IPS-15b (cell line): Measurements from ENCODE around the gene ABCF2.

Source experiments
- H3K27me3 ChIP-seq: one replicate; pipeline ENCODE4 v1.6.1; 2013; ENCODE audit warnings: low read length; ENCODE audit not compliant: control insufficient read depth, insufficient read depth
- H3K36me3 ChIP-seq: one replicate; pipeline ENCODE4 v1.6.1; 2013; ENCODE audit warnings: low read length; ENCODE audit not compliant: control insufficient read depth, insufficient read depth
- H3K4me1 ChIP-seq: one replicate; pipeline ENCODE4 v1.6.1; 2013; ENCODE audit warnings: mild to moderate bottlenecking, low read length; ENCODE audit not compliant: control insufficient read depth, insufficient read depth
- H3K4me3 ChIP-seq: one replicate; pipeline ENCODE4 v1.5.1; 2013; ENCODE audit warnings: low read depth, low read length
- H3K9ac ChIP-seq: one replicate; pipeline ENCODE4 v1.6.1; 2013; ENCODE audit warnings: low read depth, mild to moderate bottlenecking, low read length
- H3K9me3 ChIP-seq: one replicate; pipeline ENCODE4 v1.6.1; 2013; ENCODE audit warnings: mild to moderate bottlenecking, low read length; ENCODE audit not compliant: control insufficient read depth, insufficient read depth

ABCF2 gene

GRCh38 chr7:151226560-151226874 lies 488 bp downstream of the ABCF2 start:
- Histone ChIP-seq H3K4me1 (peaks cover 6% of the 10 kb centered on the region), H3K36me3 (peaks cover 23% of the 10 kb centered on the region), H3K27me3 (no peaks in the 10 kb centered on the region), H3K9ac (peak overlapping the region; percentile 76), H3K4me3 (peak overlapping the region; percentile 84), H3K9me3 (no peaks in the 10 kb centered on the region)

DNA sequence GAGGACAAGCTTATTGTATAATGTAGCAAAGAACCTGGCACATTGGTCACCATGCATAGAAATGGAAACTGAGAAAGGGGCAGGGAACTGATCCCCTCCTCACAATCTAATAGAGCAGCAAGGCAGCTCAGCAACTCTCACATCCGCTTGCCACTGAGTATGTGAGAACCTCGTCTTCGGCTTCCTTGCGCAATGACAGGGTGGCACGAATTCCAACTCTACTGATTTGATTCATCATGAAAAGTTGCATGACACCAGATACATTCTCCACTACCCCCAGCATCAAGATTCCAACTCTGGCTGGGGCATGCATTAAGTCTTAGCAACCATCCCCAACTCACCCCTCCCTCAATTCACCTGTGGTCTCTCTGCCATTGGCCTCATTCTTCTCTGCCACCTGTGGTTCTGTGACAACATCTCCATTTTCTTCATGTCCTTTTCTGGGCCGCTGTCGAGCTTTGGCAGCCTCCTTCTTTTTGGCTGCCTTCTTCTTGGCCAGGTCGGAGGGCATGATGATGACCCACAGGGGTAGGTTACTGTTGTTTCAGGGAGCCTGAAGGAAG lies 976 bp downstream of the ABCF2 start:
- Histone ChIP-seq H3K36me3 (peaks cover 24% of the 10 kb centered on the region), H3K9ac (peak overlapping the region; percentile 76), H3K4me3 (peak overlapping the region; percentile 84), H3K9me3 (no peaks in the 10 kb centered on the region), H3K4me1 (peaks cover 6% of the 10 kb centered on the region), H3K27me3 (no peaks in the 10 kb centered on the region)

- no peaks in the 10 kb centered on the region for H3K27me3 ChIP-seq
- no peak overlapping the region for H3K4me3 ChIP-seq
- H3K36me3 ChIP-seq, result peaks cover 31% of the 10 kb centered on the region
- peaks cover 6% of the 10 kb centered on the region for H3K4me1 ChIP-seq
- H3K9me3 ChIP-seq, result no peaks in the 10 kb centered on the region
- no peak overlapping the region for H3K9ac ChIP-seq
Observed at GRCh38 chr7:151223728-151224127, 3.3 kb downstream of the ABCF2 start.

DNA sequence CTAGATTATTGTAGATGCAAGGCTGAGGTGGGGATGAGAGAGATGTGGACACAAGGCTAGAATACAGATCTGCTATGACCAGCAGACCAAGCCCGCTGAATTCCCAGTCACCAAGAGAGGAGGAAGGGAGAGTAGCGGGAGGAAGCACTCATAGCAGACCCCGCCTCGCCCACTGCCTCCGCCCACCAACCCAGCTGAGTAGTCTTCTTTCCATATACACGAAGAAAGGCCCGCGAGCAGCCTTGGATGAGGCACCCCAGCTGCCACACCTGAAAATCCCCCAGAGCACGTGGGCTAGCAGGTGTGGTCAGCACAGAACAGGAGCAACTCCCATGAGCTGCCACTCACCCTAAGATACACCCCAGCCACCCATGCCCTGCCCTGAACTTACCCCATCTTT lies 8.8 kb downstream of the ABCF2 start:
- Histone ChIP-seq H3K4me3 (no peak overlapping the region), H3K9me3 (no peaks in the 10 kb centered on the region), H3K9ac (no peak overlapping the region), H3K36me3 (peaks cover 55% of the 10 kb centered on the region), H3K4me1 (no peaks in the 10 kb centered on the region), H3K27me3 (no peaks in the 10 kb centered on the region)

DNA sequence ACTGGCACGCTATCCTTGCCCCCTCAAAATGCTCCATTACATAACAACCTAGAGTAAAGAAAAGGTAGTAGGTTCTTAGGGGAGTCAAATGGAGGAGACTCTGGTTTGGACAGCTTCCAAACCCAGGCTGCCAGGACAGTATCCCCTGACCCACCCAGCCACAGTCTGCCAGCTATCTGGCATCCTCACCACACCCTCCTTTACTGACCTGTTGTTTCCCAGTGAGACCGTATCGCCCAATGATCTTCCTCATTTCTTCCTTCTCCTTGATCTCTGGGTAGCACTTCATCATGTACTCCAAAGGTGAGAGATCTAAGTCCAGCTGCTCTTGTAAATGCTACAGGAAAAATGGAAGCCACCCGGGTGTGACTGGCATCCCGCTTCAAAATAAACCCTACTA lies 11.6 kb downstream of the ABCF2 start:
- Histone ChIP-seq H3K4me1 (peaks cover 7% of the 10 kb centered on the region), H3K9ac (no peak overlapping the region), H3K4me3 (no peak overlapping the region), H3K27me3 (no peaks in the 10 kb centered on the region), H3K9me3 (no peaks in the 10 kb centered on the region), H3K36me3 (peaks cover 52% of the 10 kb centered on the region)

- H3K9me3 ChIP-seq, result no peaks in the 10 kb centered on the region
- H3K36me3 ChIP-seq, result peaks cover 46% of the 10 kb centered on the region
- H3K4me3 ChIP-seq, result no peak overlapping the region
- no peak overlapping the region for H3K9ac ChIP-seq
- no peaks in the 10 kb centered on the region for H3K27me3 ChIP-seq
- H3K4me1 ChIP-seq, result peaks cover 7% of the 10 kb centered on the region
Observed at GRCh38 chr7:151213826-151214225, 13.2 kb downstream of the ABCF2 start.

- Histone ChIP-seq H3K4me1 (peaks cover 7% of the 10 kb centered on the region), H3K36me3 (peaks cover 35% of the 10 kb centered on the region), H3K9ac (no peak overlapping the region), H3K27me3 (no peaks in the 10 kb centered on the region), H3K4me3 (no peak overlapping the region), H3K9me3 (no peaks in the 10 kb centered on the region)
Observed at GRCh38 chr7:151212626-151213025, 14.4 kb downstream of the ABCF2 start.

GRCh38 chr7:151211155-151211772 lies 15.7 kb downstream of the ABCF2 start:
- Histone ChIP-seq H3K4me3 (no peak overlapping the region), H3K9me3 (no peaks in the 10 kb centered on the region), H3K36me3 (peaks cover 31% of the 10 kb centered on the region), H3K27me3 (no peaks in the 10 kb centered on the region), H3K9ac (no peak overlapping the region), H3K4me1 (peaks cover 7% of the 10 kb centered on the region)

DNA sequence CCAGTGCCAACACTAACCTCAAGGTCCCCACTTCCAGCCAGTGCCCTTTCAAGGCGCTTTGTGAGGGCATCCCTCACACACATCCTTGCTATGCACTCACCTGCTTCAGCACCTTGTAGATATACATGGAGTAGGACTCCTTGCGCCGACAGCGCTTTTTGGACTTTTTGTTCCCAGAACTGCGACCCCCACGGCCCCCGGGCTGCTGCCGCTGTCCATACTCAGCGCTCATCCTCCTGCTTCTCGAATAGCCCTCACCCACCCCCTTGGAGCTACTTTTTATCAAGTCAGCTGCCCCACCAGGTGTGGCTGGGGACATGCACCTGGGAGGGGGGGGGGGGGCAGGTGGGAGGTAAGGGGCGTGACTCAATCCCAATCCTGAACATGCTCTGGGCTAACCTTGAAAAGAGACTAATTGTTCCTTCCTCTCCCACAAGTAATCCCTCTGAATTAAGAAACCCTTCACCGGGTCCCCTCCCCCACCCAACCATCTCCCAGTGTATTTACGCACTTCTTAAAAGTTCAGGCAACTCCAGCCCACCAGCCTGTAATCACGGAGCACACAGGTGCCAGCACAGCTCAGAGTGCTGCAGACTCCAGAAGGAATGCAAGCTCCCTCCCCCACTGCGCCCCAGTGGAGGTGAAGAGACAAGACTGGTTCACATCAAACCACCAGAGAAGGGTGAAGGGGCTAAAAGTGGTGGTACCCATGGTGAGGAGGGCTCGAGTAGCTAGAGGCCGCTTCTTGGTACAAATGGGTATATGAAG lies 16.7 kb downstream of the ABCF2 start, which contains the start of gene H2BK1:
TSS of gene H2BK1 (minus strand) at position 402 of the 768 bp plus-strand sequence. CDS start at position 232, 170 bp downstream.
- H3K9ac ChIP-seq, result no peak within 1 kb of the TSS
- H3K4me3 ChIP-seq, result no peak within 1 kb of the TSS
- H3K36me3 ChIP-seq, result peaks cover 23% of the 10 kb centered on the region
- H3K4me1 ChIP-seq, result peaks cover 7% of the 10 kb centered on the region
- peaks cover under 1% of the 10 kb centered on the region for H3K27me3 ChIP-seq
- H3K9me3 ChIP-seq, result no peaks in the 10 kb centered on the region

GRCh38 chr7:151209588-151209987 lies 17.4 kb downstream of the ABCF2 start:
- Histone ChIP-seq H3K4me1 (peaks cover 7% of the 10 kb centered on the region), H3K36me3 (peaks cover 16% of the 10 kb centered on the region), H3K9me3 (no peaks in the 10 kb centered on the region), H3K27me3 (peaks cover 2% of the 10 kb centered on the region), H3K9ac (no peak overlapping the region), H3K4me3 (no peak overlapping the region)

- no peaks in the 10 kb centered on the region for H3K9me3 ChIP-seq
- H3K4me3 ChIP-seq, result no peak overlapping the region
- no peak overlapping the region for H3K9ac ChIP-seq
- H3K27me3 ChIP-seq, result peaks cover 4% of the 10 kb centered on the region
- H3K36me3 ChIP-seq, result peaks cover 7% of the 10 kb centered on the region
- H3K4me1 ChIP-seq, result peaks cover 7% of the 10 kb centered on the region
Observed at GRCh38 chr7:151208253-151208862, 18.6 kb downstream of the ABCF2 start.
